Naive thymus-derived CD4-positive, alpha-beta T cell (primary cell): ENCODE measurements around the gene RTTN. TPM values are rescaled to one million over a fixed set of nuclear protein-coding genes. Genes with fewer than 3 reads are reported as not detected.

Source experiments
- ATAC-seq: fragments of 150-1000 bp; cut with Tn5 transposase; 2 replicates; pipeline ENCODE4 v1.10.0; 2021; ENCODE audit warnings: mild to moderate bottlenecking, moderate library complexity
- CTCF ChIA-PET: fragments of 350-600 bp; sonication (Branson Sonifier 250); formaldehyde crosslinking; loops from one replicate; lab custom pipeline; 2021; ENCODE audit warnings: antibody characterized with exemption; lab: Charles Lee
- POLR2A ChIA-PET: fragments of 350-600 bp; sonication (Branson Sonifier 250); formaldehyde crosslinking; loops from one replicate; lab custom pipeline; 2021; ENCODE audit warnings: antibody characterized with exemption, inconsistent platforms; lab: Charles Lee
- DNase-seq, 9 donors: peaks; one replicate each; pipeline versions ENCODE4 v3.0.0 to v3.0.0-alpha.2; 2020 to 2022; ENCODE audit warnings: mixed read lengths in 1 of 9
- H3K27ac ChIP-seq: one replicate; pipeline ENCODE4 v1.7.0; 2013; ENCODE audit warnings: mild to moderate bottlenecking, low read depth, low read length, moderate library complexity
- H3K27me3 ChIP-seq, 2 donors: one replicate each; pipeline ENCODE4 v1.7.0; 2013; ENCODE audit warnings: low read length in 2 of 2, mild to moderate bottlenecking in 2 of 2, moderate library complexity in 2 of 2; ENCODE audit not compliant: control insufficient read depth in 2 of 2, insufficient read depth in 2 of 2
- H3K36me3 ChIP-seq, 3 experiments: 1 replicate in 2 of 3; 2 replicates in 1 of 3; pipeline ENCODE4 v1.7.0; 2013; ENCODE audit warnings: low read length in 3 of 3, mild to moderate bottlenecking in 3 of 3, moderate library complexity in 1 of 3; ENCODE audit not compliant: insufficient read depth in 3 of 3, control insufficient read depth in 2 of 3
- H3K4me1 ChIP-seq, 2 donors: one replicate each; pipeline ENCODE4 v1.7.0; 2013; ENCODE audit warnings: low read length in 2 of 2, mild to moderate bottlenecking in 2 of 2, moderate library complexity in 1 of 2; ENCODE audit not compliant: control insufficient read depth in 2 of 2, insufficient read depth in 2 of 2
- H3K4me3 ChIP-seq: 2 replicates; pipeline ENCODE4 v1.7.0; 2013; ENCODE audit warnings: mild to moderate bottlenecking, low read length
- H3K9me3 ChIP-seq, 3 experiments: 1 replicate in 2 of 3; 2 replicates in 1 of 3; pipeline ENCODE4 v1.7.0; 2013; ENCODE audit warnings: low read length in 3 of 3; ENCODE audit not compliant: control insufficient read depth in 2 of 3
- H3K27ac Mint-ChIP-seq, 9 donors: one replicate each; pipeline ENCODE4 v1.8.0; 2020 to 2022; ENCODE audit warnings: mixed read lengths in 9 of 9, mild to moderate bottlenecking in 8 of 9, moderate library complexity in 5 of 9, inconsistent platforms in 2 of 9
- H3K27me3 Mint-ChIP-seq, 5 donors: one replicate each; pipeline ENCODE4 v1.8.0; 2021 to 2022; ENCODE audit warnings: mixed read lengths in 5 of 5, mild to moderate bottlenecking in 1 of 5
- H3K36me3 Mint-ChIP-seq, 5 donors: one replicate each; pipeline ENCODE4 v1.8.0; 2020 to 2022; ENCODE audit warnings: mixed read lengths in 5 of 5, mild to moderate bottlenecking in 3 of 5, inconsistent platforms in 1 of 5
- H3K4me1 Mint-ChIP-seq, 7 donors: one replicate each; pipeline ENCODE4 v1.8.0; 2020 to 2022; ENCODE audit warnings: mixed read lengths in 7 of 7, mild to moderate bottlenecking in 3 of 7, inconsistent platforms in 1 of 7
- H3K4me3 Mint-ChIP-seq, 10 donors: one replicate each; pipeline ENCODE4 v1.8.0; 2020 to 2022; ENCODE audit warnings: mild to moderate bottlenecking in 10 of 10, mixed read lengths in 10 of 10, moderate library complexity in 6 of 10, inconsistent platforms in 2 of 10
- H3K9me3 Mint-ChIP-seq, 11 donors: one replicate each; pipeline ENCODE4 v1.8.0; 2020 to 2022; ENCODE audit warnings: mixed read lengths in 11 of 11, mild to moderate bottlenecking in 4 of 11, inconsistent platforms in 1 of 11, moderate library complexity in 1 of 11
- intact Hi-C, 2 donors: fragments of 100-400 bp; cut with micrococcal nuclease; formaldehyde crosslinking; loops; one replicate each; pipeline ENCODE4 v1.15.1; 2023
- polyA plus RNA-seq, 2 donors: library from polyadenylated mRNA; unstranded; fragments of 300-500 nt; fragmentation: Illumina TruSeq; gene quantifications; one replicate each; pipeline ENCODE4 v1.2.3, GENCODE V29; 2021
- total RNA-seq, 6 experiments: library from RNA in 5 of 6; stranded (reverse) in 5 of 6; gene quantifications; 1 replicate in 5 of 6; 2 replicates in 1 of 6; pipeline ENCODE4 v1.2.3 and lab custom pipeline; 2021 to 2026

The RTTN gene
- total and polyA plus RNA-seq, 7 experiments from 2014 or later, result 2.8 to 33.2 (median 27.0) TPM

DNA sequence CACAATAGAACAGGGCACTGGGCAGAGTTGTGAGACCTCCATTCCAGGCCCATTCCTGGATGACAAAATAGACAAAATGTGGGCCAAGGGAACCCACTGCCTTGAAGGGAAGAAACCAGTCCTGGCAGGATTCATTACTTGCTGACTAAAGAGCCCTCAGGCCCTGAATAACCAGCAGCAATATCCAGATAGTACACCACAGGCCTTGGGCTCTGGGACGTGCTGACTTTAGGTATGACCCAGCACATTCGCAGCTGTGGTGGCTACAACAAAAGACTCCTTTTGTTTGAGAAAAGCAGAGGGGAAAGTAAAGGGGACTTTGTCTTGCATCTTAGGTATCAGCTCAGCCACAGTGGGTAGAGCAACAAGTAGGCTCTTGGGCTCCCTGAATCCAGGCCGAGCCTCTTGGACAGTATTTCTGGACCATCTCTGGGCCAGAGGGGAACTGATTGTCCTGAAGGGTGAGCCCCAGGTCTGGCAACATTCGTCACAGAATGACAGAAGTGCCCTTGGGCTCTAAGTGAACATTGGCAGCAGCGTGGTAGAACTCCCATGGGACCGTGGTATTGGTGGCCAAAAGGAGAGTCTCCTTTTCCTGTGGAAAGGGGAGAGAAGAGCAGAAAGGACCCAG, 167.9 kb downstream of the RTTN start:
- POLR2A ChIA-PET, result no interaction called here
- Mint-ChIP-seq H3K27me3 (no peaks in the 10 kb centered on the region), H3K27ac (no peak overlapping the region), H3K4me1 (peaks cover 0 to 4% (median 0%) of the 10 kb centered on the region in 7 donors), H3K4me3 (no peak overlapping the region), H3K9me3 (peaks cover 0 to 7% (median 0%) of the 10 kb centered on the region in 11 donors), H3K36me3 (peaks cover 11 to 91% (median 59%) of the 10 kb centered on the region in 5 donors)
- H3K4me1 ChIP-seq, result no peaks in the 10 kb centered on the region
- H3K27me3 ChIP-seq, result no peaks in the 10 kb centered on the region
- no peak overlapping the region for H3K27ac ChIP-seq
- DNase-seq (no peak), ATAC-seq (no peak)
- H3K36me3 ChIP-seq, result peaks cover 0 to 7% (median 0%) of the 10 kb centered on the region in 3 experiments
- H3K4me3 ChIP-seq, result no peak overlapping the region
- H3K9me3 ChIP-seq, result no peaks in the 10 kb centered on the region
- intact Hi-C loops, result no loop called here
- CTCF ChIA-PET, result no interaction called here

DNA sequence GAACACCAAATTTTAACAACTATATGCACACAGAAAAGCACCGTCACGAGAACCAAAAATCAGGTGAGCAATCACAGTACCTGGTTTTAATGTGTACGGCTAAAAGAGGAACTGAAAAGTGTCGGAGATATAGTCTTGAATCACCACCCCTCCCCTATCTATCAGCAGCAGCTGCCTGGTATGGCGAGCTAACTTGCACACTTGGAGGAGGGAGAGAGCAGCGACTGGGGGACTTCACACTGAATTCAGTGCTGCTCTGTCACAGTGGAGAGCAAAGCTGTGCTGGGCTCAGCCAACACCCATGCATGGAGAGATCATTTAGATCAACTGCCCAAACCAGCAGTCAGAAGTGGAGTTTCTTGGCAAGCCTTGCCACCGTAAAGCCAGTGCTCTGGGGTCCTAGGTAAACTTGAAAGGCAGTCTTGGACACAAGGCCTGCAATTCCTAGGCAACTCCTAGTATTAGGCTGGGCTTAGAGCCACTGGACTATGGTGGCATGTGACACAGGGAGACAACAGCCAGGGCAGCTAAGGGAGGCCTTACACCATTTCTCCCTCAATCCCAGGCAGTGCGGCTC, 168.6 kb downstream of the RTTN start:
- DNase-seq (no peak), ATAC-seq (peak; percentile 16)
- CTCF ChIA-PET, result no interaction called here
- no peak overlapping the region for H3K4me3 Mint-ChIP-seq
- H3K4me1 Mint-ChIP-seq, result peaks cover 0 to 4% (median 0%) of the 10 kb centered on the region in 7 donors
- no peaks in the 10 kb centered on the region for H3K27me3 Mint-ChIP-seq
- POLR2A ChIA-PET, result no interaction called here
- H3K36me3 Mint-ChIP-seq, result peaks cover 10 to 92% (median 56%) of the 10 kb centered on the region in 5 donors
- H3K27me3 ChIP-seq, result no peaks in the 10 kb centered on the region
- H3K9me3 ChIP-seq, result no peaks in the 10 kb centered on the region
- intact Hi-C loops, result no loop called here
- peaks cover 0 to 7% (median 0%) of the 10 kb centered on the region in 3 experiments for H3K36me3 ChIP-seq
- peaks cover 0 to 7% (median 0%) of the 10 kb centered on the region in 11 donors for H3K9me3 Mint-ChIP-seq
- H3K27ac ChIP-seq, result no peak overlapping the region
- no peaks in the 10 kb centered on the region for H3K4me1 ChIP-seq
- H3K4me3 ChIP-seq, result no peak overlapping the region
- peak overlapping the region in 1 of 9 donors; percentile 11 for H3K27ac Mint-ChIP-seq

DNA sequence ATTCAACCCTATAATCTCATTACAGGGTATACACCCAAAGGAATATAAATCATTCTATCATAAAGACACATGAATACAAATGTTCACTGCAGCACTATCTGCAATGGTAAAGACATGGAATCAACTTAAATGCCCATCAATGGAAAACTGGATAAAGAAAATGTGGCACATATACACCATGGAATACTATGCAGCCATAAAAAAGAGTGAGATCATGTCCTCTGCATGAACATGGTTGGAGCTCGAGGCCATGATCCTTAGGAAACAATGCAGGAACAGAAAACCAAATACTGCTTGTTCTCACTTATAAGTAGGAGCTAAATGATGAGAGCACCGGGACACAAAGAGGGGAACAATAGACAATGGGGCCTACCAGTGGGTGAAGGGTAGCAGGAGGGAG, 169.3 kb downstream of the RTTN start:
- peaks cover 0 to 4% (median 0%) of the 10 kb centered on the region in 7 donors for H3K4me1 Mint-ChIP-seq
- H3K27me3 Mint-ChIP-seq, result no peaks in the 10 kb centered on the region
- H3K4me3 ChIP-seq, result no peak overlapping the region
- H3K9me3 ChIP-seq, result no peaks in the 10 kb centered on the region
- peaks cover 10 to 85% (median 57%) of the 10 kb centered on the region in 5 donors for H3K36me3 Mint-ChIP-seq
- no peaks in the 10 kb centered on the region for H3K4me1 ChIP-seq
- no peak overlapping the region for H3K4me3 Mint-ChIP-seq
- peaks cover 0 to 7% (median 0%) of the 10 kb centered on the region in 11 donors for H3K9me3 Mint-ChIP-seq
- no peak for ATAC-seq
- ChIA-PET CTCF (no interaction called here), POLR2A (no interaction called here)
- no peak for DNase-seq
- peak overlapping the region in 1 of 9 donors; percentile 14 for H3K27ac Mint-ChIP-seq
- no peaks in the 10 kb centered on the region for H3K27me3 ChIP-seq
- intact Hi-C loops, result no loop called here
- H3K27ac ChIP-seq, result no peak overlapping the region
- H3K36me3 ChIP-seq, result peaks cover 0 to 7% (median 0%) of the 10 kb centered on the region in 3 experiments

DNA sequence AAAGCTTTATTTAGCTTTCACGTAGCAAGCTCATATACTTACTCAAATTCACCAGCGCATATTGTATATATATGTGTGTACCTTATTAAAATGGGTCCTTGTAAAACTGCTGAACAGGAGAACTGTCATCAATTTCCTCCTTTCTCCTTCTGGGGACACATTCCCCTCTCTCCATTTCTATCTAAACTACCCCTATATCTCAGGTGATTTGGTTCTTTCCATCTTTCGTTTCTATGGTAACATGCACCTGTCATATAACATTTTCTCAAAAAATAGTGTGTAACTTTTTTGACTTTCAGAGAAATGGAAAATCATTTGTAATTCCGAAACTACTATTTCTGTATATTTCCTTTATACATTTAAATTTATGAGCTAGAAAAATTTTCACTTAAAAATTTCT, 174.3 kb downstream of the RTTN start:
- ATAC-seq (no peak), DNase-seq (no peak)
- H3K27ac ChIP-seq, result no peak overlapping the region
- H3K9me3 ChIP-seq, result no peaks in the 10 kb centered on the region
- no peak overlapping the region for H3K4me3 ChIP-seq
- POLR2A ChIA-PET, result no interaction called here
- H3K36me3 ChIP-seq, result peaks cover 0 to 4% (median 0%) of the 10 kb centered on the region in 3 experiments
- no peaks in the 10 kb centered on the region for H3K27me3 Mint-ChIP-seq
- CTCF ChIA-PET, result no interaction called here
- H3K4me3 Mint-ChIP-seq, result no peak overlapping the region
- peaks cover 0 to 4% (median 0%) of the 10 kb centered on the region in 7 donors for H3K4me1 Mint-ChIP-seq
- no peaks in the 10 kb centered on the region for H3K4me1 ChIP-seq
- no peak overlapping the region for H3K27ac Mint-ChIP-seq
- intact Hi-C loops, result no loop called here
- no peaks in the 10 kb centered on the region for H3K27me3 ChIP-seq
- peaks cover 0 to 1% (median 0%) of the 10 kb centered on the region in 11 donors for H3K9me3 Mint-ChIP-seq
- peaks cover 12 to 70% (median 47%) of the 10 kb centered on the region in 5 donors for H3K36me3 Mint-ChIP-seq

DNA sequence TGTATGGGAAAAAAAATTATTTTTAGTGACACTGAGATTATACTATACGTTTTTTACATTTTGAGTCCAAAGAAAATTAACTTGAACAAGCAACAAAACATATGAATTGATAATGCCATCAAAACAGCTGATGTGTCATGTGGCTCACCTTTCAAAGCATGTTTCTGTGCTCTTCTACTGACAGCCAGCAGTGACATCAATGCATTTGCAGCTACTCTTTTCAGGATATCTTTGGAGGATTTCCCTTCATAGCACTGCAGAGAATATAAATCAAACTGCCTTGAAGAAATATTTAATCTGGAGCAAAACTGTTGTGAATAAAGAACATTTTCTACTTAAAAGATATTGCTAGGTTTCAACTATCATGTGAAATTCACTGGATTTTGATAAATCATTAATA, 174.8 kb downstream of the RTTN start:
- peaks cover 0 to 4% (median 0%) of the 10 kb centered on the region in 3 experiments for H3K36me3 ChIP-seq
- H3K9me3 ChIP-seq, result no peaks in the 10 kb centered on the region
- POLR2A ChIA-PET, result no interaction called here
- peaks cover 0 to 1% (median 0%) of the 10 kb centered on the region in 11 donors for H3K9me3 Mint-ChIP-seq
- no peak overlapping the region for H3K27ac ChIP-seq
- peaks cover 0 to 4% (median 0%) of the 10 kb centered on the region in 7 donors for H3K4me1 Mint-ChIP-seq
- no peaks in the 10 kb centered on the region for H3K27me3 Mint-ChIP-seq
- no peak for ATAC-seq
- H3K4me1 ChIP-seq, result no peaks in the 10 kb centered on the region
- H3K27me3 ChIP-seq, result no peaks in the 10 kb centered on the region
- H3K27ac Mint-ChIP-seq, result no peak overlapping the region
- H3K4me3 ChIP-seq, result no peak overlapping the region
- CTCF ChIA-PET, result no interaction called here
- intact Hi-C loops, result no loop called here
- H3K4me3 Mint-ChIP-seq, result no peak overlapping the region
- no peak for DNase-seq
- peaks cover 16 to 70% (median 47%) of the 10 kb centered on the region in 5 donors for H3K36me3 Mint-ChIP-seq

DNA sequence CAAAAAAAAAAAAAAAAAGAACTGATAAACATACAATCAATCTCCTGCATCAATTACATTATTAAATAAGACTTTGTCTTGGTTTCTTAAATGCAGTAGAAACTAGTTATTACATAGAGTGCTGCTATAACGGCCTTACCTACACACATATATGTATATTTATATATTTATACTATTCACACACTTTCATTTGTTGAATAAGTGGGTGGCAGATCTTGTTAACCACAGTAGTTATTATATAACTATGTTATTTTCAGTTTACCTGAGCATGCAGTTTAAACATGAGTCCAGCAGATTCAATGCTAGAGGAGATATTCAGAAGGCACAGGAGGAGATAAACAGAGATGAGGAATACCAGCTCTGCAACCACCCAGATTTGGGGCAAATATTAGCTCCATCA, 176.3 kb downstream of the RTTN start:
- Histone ChIP-seq H3K4me3 (no peak overlapping the region), H3K9me3 (no peaks in the 10 kb centered on the region), H3K27me3 (no peaks in the 10 kb centered on the region), H3K4me1 (no peaks in the 10 kb centered on the region), H3K27ac (no peak overlapping the region), H3K36me3 (peaks cover 0 to 14% (median 0%) of the 10 kb centered on the region in 3 experiments)
- H3K4me1 Mint-ChIP-seq, result peaks cover 0 to 5% (median 0%) of the 10 kb centered on the region in 7 donors
- H3K4me3 Mint-ChIP-seq, result no peak overlapping the region
- no peaks in the 10 kb centered on the region for H3K27me3 Mint-ChIP-seq
- intact Hi-C loops, result no loop called here
- H3K27ac Mint-ChIP-seq, result no peak overlapping the region
- DNase-seq (no peak), ATAC-seq (no peak)
- POLR2A ChIA-PET, result no interaction called here
- CTCF ChIA-PET, result no interaction called here
- H3K9me3 Mint-ChIP-seq, result peaks cover 0 to 1% (median 0%) of the 10 kb centered on the region in 11 donors
- H3K36me3 Mint-ChIP-seq, result peaks cover 25 to 66% (median 46%) of the 10 kb centered on the region in 5 donors
